ENCODE measurements around the gene ADGRL3.

GRCh38 chr4:61427099-61427817 lies 227.1 kb downstream of the ADGRL3 start:
- no peak for TF ChIP-seq POLR2A (IDR thresholded peaks at IDR 0.05; ENCODE audit: low read length)
- TF ChIP-seq GATA1 (IDR thresholded peaks at IDR 0.05; ENCODE audit: low read depth, low read length): no peak

Data from erythroblast (primary cell).